Endothelial cell of umbilical vein (primary cell): ENCODE measurements around the gene RBM28. TPM values are rescaled to one million over a fixed set of nuclear protein-coding genes. Genes with fewer than 3 reads are reported as not detected.

Source experiments
- BruUV-seq: library from RNA; stranded (reverse); fragments of 400-500 nt; replicated peaks from 2 replicates; lab custom pipeline; 2021; lab: Mats Ljungman, UMichigan
- CTCF ChIA-PET: fragments of 300-600, 350-600 bp; sonication (Branson Sonifier 250); formaldehyde crosslinking; loops from one replicate; lab custom pipeline; 2021; ENCODE audit warnings: antibody characterized with exemption, inconsistent platforms; lab: Charles Lee
- POLR2A ChIA-PET: fragments of 300-600, 350-600 bp; sonication (Branson Sonifier 250); formaldehyde crosslinking; loops from one replicate; lab custom pipeline; 2021; ENCODE audit warnings: antibody characterized with exemption, inconsistent platforms; lab: Charles Lee
- DNase-seq: peaks from one replicate; pipeline ENCODE4 v3.0.0-alpha.2; 2011; ENCODE audit warnings: low read depth, low spot score
- FAIRE-seq: peaks from 2 replicates; lab custom pipeline; 2011; peaks lifted over from hg19 to GRCh38; lab: Jason Lieb, UNC
- H2AFZ ChIP-seq: 2 replicates; pipeline ENCODE4 v1.6.0; 2012; ENCODE audit warnings: low read depth, low read length, control low read depth, inconsistent platforms
- H3K27ac ChIP-seq: 2 replicates; pipeline ENCODE4 v1.5.1; 2011; ENCODE audit warnings: low read depth, mild to moderate bottlenecking, control low read depth, low read length, moderate library complexity; ENCODE audit not compliant: insufficient read depth
- H3K27me3 ChIP-seq, 2 experiments: 2 replicates each; pipeline versions ENCODE4 v1.6.0 to v1.6.1; 2011; ENCODE audit warnings: low read length in 2 of 2, mixed read lengths in 1 of 2; ENCODE audit not compliant: control insufficient read depth in 2 of 2, insufficient read depth in 2 of 2
- H3K36me3 ChIP-seq, 2 experiments: 2 replicates in 1 of 2; 3 replicates in 1 of 2; pipeline ENCODE4 v1.5.1; 2011; ENCODE audit warnings: low read length in 2 of 2, mild to moderate bottlenecking in 1 of 2, moderate library complexity in 1 of 2; ENCODE audit not compliant: control insufficient read depth in 2 of 2, insufficient read depth in 2 of 2; ENCODE audit errors: extremely low read depth in 1 of 2
- H3K4me1 ChIP-seq: 3 replicates; pipeline ENCODE4 v1.5.1; 2011; ENCODE audit warnings: mild to moderate bottlenecking, low read length; ENCODE audit not compliant: control insufficient read depth, insufficient read depth; ENCODE audit errors: extremely low read depth
- H3K4me2 ChIP-seq: 2 replicates; pipeline ENCODE4 v1.6.1; 2011; ENCODE audit warnings: low read length, control low read depth, mixed read lengths; ENCODE audit not compliant: insufficient read depth
- H3K4me3 ChIP-seq, 3 experiments: fragments of 200-600 bp in 1 of 3; sonication (generic), shearing (Covaris generic) in 1 of 3; replicated peaks in 1 of 3; 2 replicates each; pipeline ENCODE4 v1.5.1; 2011 to 2016; ENCODE audit warnings: control low read depth in 3 of 3, low read length in 3 of 3, mild to moderate bottlenecking in 2 of 3, inconsistent platforms in 1 of 3, low read depth in 1 of 3, moderate library complexity in 1 of 3; ENCODE audit not compliant: insufficient read depth in 1 of 3
- H3K79me2 ChIP-seq: 2 replicates; pipeline ENCODE4 v1.6.0; 2012; ENCODE audit warnings: low read length, inconsistent platforms; ENCODE audit not compliant: control insufficient read depth, insufficient read depth
- H3K9ac ChIP-seq: replicated peaks from 2 replicates; pipeline ENCODE3; 2011; ENCODE audit warnings: low read length, control low read depth; ENCODE audit not compliant: insufficient read depth; ENCODE audit errors: extremely low read depth
- H3K9me1 ChIP-seq: replicated peaks from 3 replicates; pipeline ENCODE4 v1.6.0; 2011; ENCODE audit warnings: mild to moderate bottlenecking, low read length; ENCODE audit not compliant: control insufficient read depth, insufficient read depth; ENCODE audit errors: extremely low read depth
- H3K9me3 ChIP-seq: replicated peaks from 2 replicates; pipeline ENCODE4 v1.5.1; 2012; ENCODE audit warnings: low read length, inconsistent platforms; ENCODE audit not compliant: control insufficient read depth, insufficient read depth
- H4K20me1 ChIP-seq: replicated peaks from 2 replicates; pipeline ENCODE3; 2011; ENCODE audit warnings: mild to moderate bottlenecking, low read length; ENCODE audit not compliant: control insufficient read depth, insufficient read depth; ENCODE audit errors: extremely low read depth
- CTCF ChIP-seq, 2 donors: IDR thresholded peaks; 1 replicate in 1 of 2; 2 replicates in 1 of 2; pipeline ENCODE4 v1.5.1; 2011; ENCODE audit warnings: low read length in 2 of 2, mild to moderate bottlenecking in 2 of 2, moderate library complexity in 2 of 2, control low read depth in 1 of 2, inconsistent platforms in 1 of 2, low read depth in 1 of 2; ENCODE audit not compliant: insufficient read depth in 1 of 2; ENCODE audit errors: extremely low read depth in 1 of 2
- EZH2 ChIP-seq: IDR thresholded peaks from 2 replicates; pipeline ENCODE4 v1.6.1; 2012; ENCODE audit warnings: borderline replicate concordance, low read depth, mild to moderate bottlenecking, moderate library complexity, low read length, inconsistent platforms; ENCODE audit not compliant: severe bottlenecking
- FOS ChIP-seq: IDR thresholded peaks from 2 replicates; pipeline ENCODE4 v1.6.1; 2011; ENCODE audit warnings: mild to moderate bottlenecking, low read length, moderate library complexity, borderline replicate concordance; ENCODE audit not compliant: insufficient read depth
- GATA2 ChIP-seq: IDR thresholded peaks from 2 replicates; pipeline ENCODE4 v1.7.0; 2011; ENCODE audit warnings: low read depth, mild to moderate bottlenecking, moderate library complexity, mixed read lengths, low read length; ENCODE audit not compliant: insufficient read length, insufficient read depth
- JUN ChIP-seq: IDR thresholded peaks from 2 replicates; pipeline ENCODE4 v1.6.1; 2011; ENCODE audit warnings: borderline replicate concordance, low read depth; ENCODE audit not compliant: insufficient read length, insufficient read depth
- MAX ChIP-seq: IDR thresholded peaks from 2 replicates; pipeline ENCODE4 v1.6.1; 2011; ENCODE audit not compliant: insufficient read depth, insufficient read length
- MYC ChIP-seq: IDR thresholded peaks from one replicate; pipeline ENCODE4 v1.6.1; 2011; ENCODE audit warnings: mild to moderate bottlenecking, low read depth, low read length
- POLR2A ChIP-seq: IDR thresholded peaks from 2 replicates; pipeline ENCODE4 v1.6.1; 2012; ENCODE audit warnings: low read depth, mild to moderate bottlenecking, control low read depth, low read length
- POLR2AphosphoS5 ChIP-seq: IDR thresholded peaks from 2 replicates; pipeline ENCODE4 v1.6.1; 2012; ENCODE audit warnings: low read depth, mild to moderate bottlenecking, control low read depth, low read length, moderate library complexity; ENCODE audit not compliant: insufficient read depth
- dilution Hi-C: fragments of 300-500 bp; cut with MboI; formaldehyde crosslinking; loops from one replicate; pipeline ENCODE4 v1.15.0; 2019; ENCODE audit warnings: low sequenced_read_pairs; ENCODE audit not compliant: extremely low pct_ligation_motif_present
- intact Hi-C: fragments of 100-400 bp; cut with micrococcal nuclease; formaldehyde crosslinking; loops from one replicate; pipeline ENCODE4 v1.10.0; 2022
- polyA plus RNA-seq, 4 experiments: library from polyadenylated mRNA; depleted of rRNA in 3 of 4; stranded (reverse) in 3 of 4; unstranded in 1 of 4; fragments of >200 nt; gene quantifications; 2 replicates each; pipeline versions ENCODE4 v1.2.1 to v1.2.3, GENCODE V29; 2011 to 2012; ENCODE audit warnings: missing spikeins in 1 of 4
- total RNA-seq: library from RNA; stranded (reverse); gene quantifications from 2 replicates; pipeline ENCODE4 v1.2.3, GENCODE V29; 2021

Gene RBM28
- total and polyA plus RNA-seq, 2 donors (not counting 3 experiments of a cell fraction or from before 2014, with no cell fraction given): 11.6 to 58.7 TPM

- Histone ChIP-seq H3K4me3 (no peak overlapping the region), H3K9ac (no peak overlapping the region), H3K9me3 (no peaks in the 10 kb centered on the region), H2AFZ (no peak overlapping the region), H3K4me2 (no peak overlapping the region), H3K27ac (no peak overlapping the region), H3K79me2 (no peaks in the 10 kb centered on the region), H3K4me1 (peaks cover 4% of the 10 kb centered on the region), H3K9me1 (no peaks in the 10 kb centered on the region), H4K20me1 (no peaks in the 10 kb centered on the region), H3K36me3 (no peaks in the 10 kb centered on the region), H3K27me3 (peaks cover 52% of the 10 kb centered on the region in 2 experiments)
- dilution Hi-C loops: no loop called here
- ChIA-PET POLR2A (no interaction called here), CTCF (interaction anchor here (1.8 to 16.4 kb wide), 3 partner anchors 11 to 27 kb away, joined by 5 to 778 read pairs (median 37); no protein-coding TSS in a partner anchor)
- DNase-seq (no peak), FAIRE-seq (no peak)
- BruUV-seq: no TSS peak
- no peak for TF ChIP-seq EZH2
- no peak for TF ChIP-seq JUN
- TF ChIP-seq POLR2A: no peak
- TF ChIP-seq MAX: no peak
- TF ChIP-seq GATA2: no peak
- no peak for TF ChIP-seq FOS
- TF ChIP-seq MYC: no peak
- no peak for TF ChIP-seq CTCF (IDR thresholded peaks at IDR 0.05; ENCODE audit: extremely low read depth in 1 of 2, insufficient read depth in 1 of 2, low read depth in 1 of 2, low read length in 2 of 2)
- TF ChIP-seq POLR2AphosphoS5: no peak
- intact Hi-C loops: no loop called here
Measured at GRCh38 chr7:128359336-128359735, 15.6 kb upstream of the RBM28 start.
